ENCODE data around the gene ENOPH1.
"Not testable (repeated sequence)": the region's sequence is repeated elsewhere in the genome, so short reads cannot be mapped to it uniquely, and the experiment has no call there.

ENOPH1 gene

GRCh38 chr4:82469791-82470345 is 39.5 kb downstream of the ENOPH1 start:
- no peak for DNase-seq (ENCODE audit: low read depth in 2 of 2)

- DNase-seq (ENCODE audit: low read depth in 2 of 2), result not testable (repeated sequence)
Measured at GRCh38 chr4:82473080-82473479, 42.7 kb downstream of the ENOPH1 start.

- DNase-seq (ENCODE audit: low read depth in 2 of 2), result no peak
Measured at GRCh38 chr4:82473621-82474164, 43.3 kb downstream of the ENOPH1 start.

- DNase-seq (ENCODE audit: low read depth in 2 of 2), result not testable (repeated sequence)
Measured at GRCh38 chr4:82475931-82476330, 45.5 kb downstream of the ENOPH1 start.

GRCh38 chr4:82477469-82477868 is 47.1 kb downstream of the ENOPH1 start:
- DNase-seq (ENCODE audit: low read depth in 2 of 2), result not testable (repeated sequence)

GRCh38 chr4:82479562-82479961 is 49.2 kb downstream of the ENOPH1 start:
- no peak for DNase-seq (ENCODE audit: low read depth in 2 of 2)

- DNase-seq (ENCODE audit: low read depth in 2 of 2), result no peak
Measured at GRCh38 chr4:82480771-82481505, 50.5 kb downstream of the ENOPH1 start.

- no peak for DNase-seq (ENCODE audit: low read depth in 2 of 2)
Measured at GRCh38 chr4:82481506-82481840, 51.1 kb downstream of the ENOPH1 start.

GRCh38 chr4:82482387-82482786 is 52.0 kb downstream of the ENOPH1 start:
- no peak for DNase-seq (ENCODE audit: low read depth in 2 of 2)

GRCh38 chr4:82484996-82485783 is 54.8 kb downstream of the ENOPH1 start:
- no peak for DNase-seq (ENCODE audit: low read depth in 2 of 2)

GRCh38 chr4:82489076-82489475 is 58.7 kb downstream of the ENOPH1 start:
- DNase-seq (ENCODE audit: low read depth in 2 of 2), result no peak

GRCh38 chr4:82489987-82490386 is 59.6 kb downstream of the ENOPH1 start:
- no peak for DNase-seq (ENCODE audit: low read depth in 2 of 2)

- no peak for DNase-seq (ENCODE audit: low read depth in 2 of 2)
Measured at GRCh38 chr4:82491251-82491960, 61.0 kb downstream of the ENOPH1 start.

GRCh38 chr4:82493721-82494425 is 63.5 kb downstream of the ENOPH1 start:
- no peak for DNase-seq (ENCODE audit: low read depth in 2 of 2)

- DNase-seq (ENCODE audit: low read depth in 2 of 2), result no peak
Measured at GRCh38 chr4:82495666-82496065, 65.3 kb downstream of the ENOPH1 start.

- no peak for DNase-seq (ENCODE audit: low read depth in 2 of 2)
Measured at GRCh38 chr4:82496349-82496748, 66.0 kb downstream of the ENOPH1 start.

GRCh38 chr4:82499738-82500434 is 69.5 kb downstream of the ENOPH1 start:
- DNase-seq (ENCODE audit: low read depth in 2 of 2), result no peak

GRCh38 chr4:82500435-82501153 is 70.2 kb downstream of the ENOPH1 start:
- no peak for DNase-seq (ENCODE audit: low read depth in 2 of 2)

GRCh38 chr4:82501154-82501442 is 70.7 kb downstream of the ENOPH1 start:
- DNase-seq (ENCODE audit: low read depth in 2 of 2), result no peak

- no peak for DNase-seq (ENCODE audit: low read depth in 2 of 2)
Measured at GRCh38 chr4:82508011-82508410, 77.6 kb downstream of the ENOPH1 start.

All from stimulated activated CD8-positive, alpha-beta memory T cell treated with anti-CD3 and anti-CD28 coated beads, Interleukin-7, amount 100 ng/mL, for 1 hour (primary cell).